Common myeloid progenitor, CD34-positive (primary cell): ENCODE measurements around the gene NR1H2.

Experiments used
- CTCF ChIA-PET: fragments of 350-600 bp; sonication (Branson Sonifier 250); formaldehyde crosslinking; loops from one replicate; lab custom pipeline; 2021; ENCODE audit warnings: antibody characterized with exemption; lab: Charles Lee
- POLR2A ChIA-PET: fragments of 350-600 bp; sonication (Branson Sonifier 250); formaldehyde crosslinking; loops from one replicate; lab custom pipeline; 2021; ENCODE audit warnings: antibody characterized with exemption; lab: Charles Lee
- DNase-seq, 3 donors: peaks; one replicate each; pipeline versions ENCODE4 v3.0.0 to v3.0.0-alpha.2; 2013
- H3K27ac ChIP-seq, 2 experiments: 1 replicate in 1 of 2; 2 replicates in 1 of 2; pipeline ENCODE4 v1.7.0; 2013; ENCODE audit warnings: inconsistent platforms in 2 of 2, low read length in 2 of 2, mild to moderate bottlenecking in 2 of 2, low read depth in 1 of 2, moderate library complexity in 1 of 2; ENCODE audit not compliant: severe bottlenecking in 2 of 2, insufficient read depth in 1 of 2, poor library complexity in 1 of 2
- H3K27me3 ChIP-seq, 5 experiments: replicated peaks in 2 of 5; 1 replicate in 3 of 5; 2 replicates in 2 of 5; pipeline versions ENCODE4 v1.6.1 to v1.7.0; 2013; ENCODE audit warnings: low read length in 4 of 5, mild to moderate bottlenecking in 2 of 5, moderate library complexity in 2 of 5, inconsistent platforms in 1 of 5; ENCODE audit not compliant: insufficient read depth in 5 of 5, control insufficient read depth in 4 of 5
- H3K36me3 ChIP-seq, 4 experiments: 1 replicate in 2 of 4; 2 replicates in 2 of 4; pipeline versions ENCODE4 v1.6.1 to v1.7.0; 2013; ENCODE audit warnings: low read length in 3 of 4, control low read depth in 1 of 4, mild to moderate bottlenecking in 1 of 4; ENCODE audit not compliant: control insufficient read depth in 4 of 4, insufficient read depth in 4 of 4
- H3K4me1 ChIP-seq, 4 experiments: 1 replicate in 3 of 4; 2 replicates in 1 of 4; pipeline versions ENCODE4 v1.6.1 to v1.7.1; 2013; ENCODE audit warnings: low read length in 3 of 4, mild to moderate bottlenecking in 3 of 4, control low read depth in 1 of 4, inconsistent platforms in 1 of 4, moderate library complexity in 1 of 4; ENCODE audit not compliant: control insufficient read depth in 4 of 4, insufficient read depth in 4 of 4; ENCODE audit errors: control extremely low read depth in 1 of 4
- H3K4me3 ChIP-seq, 7 experiments: 1 replicate in 4 of 7; 2 replicates in 3 of 7; pipeline versions ENCODE4 v1.5.1 to v1.7.0; 2013; ENCODE audit warnings: mild to moderate bottlenecking in 7 of 7, low read length in 6 of 7, moderate library complexity in 6 of 7, inconsistent platforms in 2 of 7, low read depth in 2 of 7, control low read depth in 1 of 7; ENCODE audit not compliant: insufficient read depth in 4 of 7, control insufficient read depth in 1 of 7; ENCODE audit errors: extremely low read depth in 1 of 7
- H3K9me3 ChIP-seq, 5 experiments: 1 replicate in 4 of 5; 2 replicates in 1 of 5; pipeline versions ENCODE4 v1.6.1 to v1.7.1; 2013; ENCODE audit warnings: low read length in 4 of 5, mild to moderate bottlenecking in 2 of 5, inconsistent platforms in 1 of 5, low read depth in 1 of 5, moderate library complexity in 1 of 5; ENCODE audit not compliant: control insufficient read depth in 4 of 5, insufficient read depth in 2 of 5; ENCODE audit errors: control extremely low read depth in 1 of 5
- WGBS: methylation state at CpG from one replicate; pipeline ENCODE4 v1.1.5; 2013; ENCODE audit not compliant: insufficient coverage; 5-methylcytosine and 5-hydroxymethylcytosine counted together

NR1H2 gene

DNA sequence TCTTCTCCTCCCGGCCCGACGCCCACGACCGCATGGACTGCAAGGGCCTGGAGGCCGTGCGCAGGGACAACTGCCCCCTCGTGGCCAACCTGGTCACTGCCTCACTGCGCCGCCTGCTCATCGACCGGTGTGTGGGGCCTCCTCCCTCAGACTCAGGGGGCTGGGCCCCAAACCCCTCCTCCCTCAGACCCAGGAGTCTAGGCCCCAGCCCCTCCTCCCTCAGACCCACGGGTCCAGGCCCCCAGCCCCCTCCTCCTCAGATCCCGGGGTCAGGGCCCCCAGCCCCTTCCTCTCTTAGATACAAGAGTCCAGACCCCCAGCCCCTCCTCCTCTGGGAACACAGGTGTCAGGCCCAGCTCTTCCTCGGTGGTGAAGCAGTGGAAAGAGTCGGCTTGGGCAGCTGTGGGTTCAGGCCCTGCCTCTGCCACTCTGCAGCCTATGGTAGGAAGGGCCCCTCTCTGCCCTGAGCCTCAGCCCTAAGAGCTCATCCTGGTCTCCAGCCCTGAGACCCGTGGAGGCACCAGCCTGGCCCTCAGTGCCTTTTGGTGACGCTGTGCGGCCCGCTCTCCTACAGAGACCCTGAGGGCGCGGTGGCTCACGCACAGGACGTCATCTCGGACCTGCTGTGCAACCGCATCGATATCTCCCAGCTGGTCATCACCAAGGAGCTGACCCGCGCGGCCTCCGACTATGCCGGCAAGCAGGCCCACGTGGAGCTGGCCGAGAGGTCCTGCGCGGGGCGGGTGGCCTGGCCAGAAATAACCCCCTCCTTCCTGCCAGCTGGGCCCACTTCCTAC is 38.8 kb downstream of the NR1H2 start:
- peaks cover 0 to 1% (median 0%) of the 10 kb centered on the region in 5 experiments for H3K9me3 ChIP-seq
- peak; percentile 82 to 87 (median 86) for DNase-seq
- H3K36me3 ChIP-seq = peaks cover 2 to 42% (median 9%) of the 10 kb centered on the region in 4 experiments
- peaks cover 0 to 45% (median 36%) of the 10 kb centered on the region in 4 experiments for H3K4me1 ChIP-seq
- WGBS = 27% methylated on average over 23 of the region's 37 CpGs
- H3K4me3 ChIP-seq = peak overlapping the region in 5 of 7 experiments; percentile 3 to 60 (median 39)
- POLR2A ChIA-PET = interaction anchor here (0.9 to 1.0 kb wide), 2 partner anchors 31 to 58 kb away, joined by 4 read pairs; partner anchors contain the start of gene POLD1
- peak overlapping the region in 1 of 2 experiments; percentile 68 for H3K27ac ChIP-seq
- peaks cover 0 to 17% (median 8%) of the 10 kb centered on the region in 5 experiments for H3K27me3 ChIP-seq
- CTCF ChIA-PET = interaction anchor here (0.5 to 1.8 kb wide), 16 partner anchors 9 to 665 kb away, joined by 3 to 9 read pairs (median 4); partner anchors contain the start of gene POLD1

DNA sequence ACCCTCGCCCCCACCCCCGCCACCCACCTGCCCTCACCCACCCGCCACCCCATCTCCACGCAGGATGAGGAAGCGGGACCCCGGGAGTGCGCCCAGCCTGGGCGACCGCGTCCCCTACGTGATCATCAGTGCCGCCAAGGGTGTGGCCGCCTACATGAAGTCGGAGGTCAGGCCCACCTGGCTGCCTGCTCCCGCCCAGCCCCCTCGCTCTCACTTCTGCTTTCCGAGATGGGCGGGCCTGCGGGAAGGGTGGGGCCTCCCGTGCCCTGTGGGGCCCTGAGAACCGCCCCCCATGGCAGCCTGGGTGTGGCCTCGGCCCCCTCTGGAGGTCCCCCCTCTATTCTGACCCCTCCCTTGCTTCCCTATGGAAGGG is 39.4 kb downstream of the NR1H2 start:
- POLR2A ChIA-PET = interaction anchor here (0.9 to 1.0 kb wide), 2 partner anchors 31 to 58 kb away, joined by 4 read pairs; partner anchors contain the start of gene POLD1
- Histone ChIP-seq H3K27ac (no peak overlapping the region), H3K36me3 (peaks cover 0 to 36% (median 8%) of the 10 kb centered on the region in 4 experiments), H3K4me3 (peak overlapping the region in 2 of 7 experiments; percentile 51 to 60), H3K27me3 (peaks cover 0 to 21% (median 8%) of the 10 kb centered on the region in 5 experiments), H3K9me3 (peaks cover 0 to 1% (median 0%) of the 10 kb centered on the region in 5 experiments), H3K4me1 (peaks cover 0 to 45% (median 36%) of the 10 kb centered on the region in 4 experiments)
- peak; percentile 78 to 93 (median 92) for DNase-seq
- WGBS = under 1% methylated on average over 16 of the region's 22 CpGs
- CTCF ChIA-PET = interaction anchor here (0.5 to 1.8 kb wide), 16 partner anchors 9 to 665 kb away, joined by 3 to 9 read pairs (median 4); partner anchors contain the start of gene POLD1

DNA sequence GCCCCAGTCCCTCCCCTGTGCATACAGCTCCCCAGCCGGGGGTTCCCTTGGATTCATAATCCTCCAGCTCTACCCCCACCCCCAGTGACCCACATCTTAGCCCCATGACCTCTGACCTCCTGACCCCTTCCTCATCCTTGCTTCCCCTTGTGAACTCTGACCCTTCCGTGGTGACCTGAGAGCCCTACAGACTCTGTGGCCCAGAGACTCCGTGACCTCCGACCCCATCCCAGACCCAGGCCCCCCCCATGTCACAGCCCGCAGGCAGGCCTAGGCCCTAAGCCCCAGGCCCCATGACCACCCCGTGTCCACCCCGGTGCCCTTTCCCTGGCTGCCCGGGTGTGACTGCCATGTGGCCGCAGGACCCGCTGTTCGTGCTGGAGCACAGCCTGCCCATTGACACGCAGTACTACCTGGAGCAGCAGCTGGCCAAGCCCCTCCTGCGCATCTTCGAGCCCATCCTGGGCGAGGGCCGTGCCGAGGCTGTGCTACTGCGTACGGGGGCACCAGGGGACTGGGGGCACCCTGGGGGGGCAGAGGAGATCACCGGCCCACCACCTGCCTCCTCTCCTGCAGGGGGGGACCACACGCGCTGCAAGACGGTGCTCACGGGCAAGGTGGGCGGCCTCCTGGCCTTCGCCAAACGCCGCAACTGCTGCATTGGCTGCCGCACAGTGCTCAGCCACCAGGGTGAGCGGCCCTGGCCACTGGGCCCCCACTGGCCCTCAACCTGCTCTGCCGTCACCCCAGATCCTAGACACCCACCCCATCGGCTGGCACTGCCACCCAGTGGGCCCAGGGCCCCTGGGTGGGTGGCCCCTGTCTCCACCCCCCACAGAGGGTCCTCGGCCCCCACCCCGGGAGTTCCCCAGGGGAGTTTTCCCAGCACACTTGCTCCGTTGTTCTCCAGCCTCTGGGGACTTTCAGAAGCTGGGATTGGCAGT is 40.0 kb downstream of the NR1H2 start:
- H3K27ac ChIP-seq = no peak overlapping the region
- CTCF ChIA-PET = interaction anchor here (0.6 to 1.8 kb wide), 10 partner anchors 8 to 666 kb away, joined by 3 to 9 read pairs (median 4); partner anchors contain the start of gene POLD1

DNA sequence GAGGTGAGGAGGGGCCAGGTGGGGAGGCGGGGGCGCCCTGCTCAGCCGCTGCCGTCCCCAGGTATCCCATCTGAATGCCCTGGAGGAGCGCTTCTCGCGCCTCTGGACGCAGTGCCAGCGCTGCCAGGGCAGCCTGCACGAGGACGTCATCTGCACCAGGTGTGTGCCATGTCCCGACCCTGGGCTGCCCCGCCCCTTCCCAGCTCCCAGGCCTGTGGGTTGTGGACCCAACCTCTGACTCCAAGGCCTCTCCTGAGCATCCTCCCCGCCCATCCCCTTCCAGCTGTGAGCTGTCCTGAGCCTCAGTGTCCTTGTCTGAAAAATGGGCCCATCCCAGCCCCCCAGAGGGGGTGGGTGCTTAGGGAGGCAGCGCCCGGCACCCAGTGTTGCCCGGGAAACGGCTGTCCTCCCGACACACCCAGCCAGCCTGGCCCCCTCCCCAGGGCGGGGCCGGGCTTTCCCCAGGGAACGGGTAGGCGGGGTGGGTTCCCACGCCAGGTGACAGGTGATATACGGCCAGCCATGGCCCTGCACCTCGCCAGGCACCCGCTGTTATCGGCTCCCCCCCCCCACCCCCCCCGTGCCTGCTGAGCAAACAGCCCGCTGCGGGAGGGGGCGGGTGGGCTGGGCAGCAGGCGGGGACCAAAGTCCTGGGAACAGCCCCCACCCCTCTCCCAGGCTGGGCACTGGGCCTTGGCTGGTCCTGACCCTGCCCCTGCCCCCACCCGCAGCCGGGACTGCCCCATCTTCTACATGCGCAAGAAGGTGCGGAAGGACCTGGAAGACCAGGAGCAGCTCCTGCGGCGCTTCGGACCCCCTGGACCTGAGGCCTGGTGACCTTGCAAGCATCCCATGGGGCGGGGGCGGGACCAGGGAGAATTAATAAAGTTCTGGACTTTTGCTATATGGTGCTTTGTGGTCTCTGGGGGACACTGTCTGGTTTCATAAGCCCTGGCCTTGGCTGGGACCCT is 41.1 kb downstream of the NR1H2 start:
- no peak overlapping the region for H3K4me3 ChIP-seq
- peaks cover 0 to under 1% (median 0%) of the 10 kb centered on the region in 5 experiments for H3K9me3 ChIP-seq
- H3K27me3 ChIP-seq = peaks cover 0 to 25% (median 8%) of the 10 kb centered on the region in 5 experiments
- H3K36me3 ChIP-seq = peaks cover 0 to 26% (median 1%) of the 10 kb centered on the region in 4 experiments
- H3K4me1 ChIP-seq = peaks cover 0 to 45% (median 36%) of the 10 kb centered on the region in 4 experiments
- ChIA-PET POLR2A (no interaction called here), CTCF (no interaction called here)
- no peak overlapping the region for H3K27ac ChIP-seq
- no peak for DNase-seq
- 95% methylated on average over 20 of the region's 42 CpGs for WGBS

More for the DNA sequence above, 40.0 kb downstream of the NR1H2 start:
- Histone ChIP-seq H3K36me3 (peaks cover 0 to 30% (median 5%) of the 10 kb centered on the region in 4 experiments), H3K4me3 (peak overlapping the region in 2 of 7 experiments; percentile 51 to 60), H3K27me3 (peaks cover 0 to 21% (median 8%) of the 10 kb centered on the region in 5 experiments), H3K9me3 (peaks cover 0 to 1% (median 0%) of the 10 kb centered on the region in 5 experiments), H3K4me1 (peaks cover 0 to 45% (median 36%) of the 10 kb centered on the region in 4 experiments)
- WGBS = 89% methylated on average over 31 of the region's 35 CpGs
- POLR2A ChIA-PET = no interaction called here
- DNase-seq = no peak

DNA sequence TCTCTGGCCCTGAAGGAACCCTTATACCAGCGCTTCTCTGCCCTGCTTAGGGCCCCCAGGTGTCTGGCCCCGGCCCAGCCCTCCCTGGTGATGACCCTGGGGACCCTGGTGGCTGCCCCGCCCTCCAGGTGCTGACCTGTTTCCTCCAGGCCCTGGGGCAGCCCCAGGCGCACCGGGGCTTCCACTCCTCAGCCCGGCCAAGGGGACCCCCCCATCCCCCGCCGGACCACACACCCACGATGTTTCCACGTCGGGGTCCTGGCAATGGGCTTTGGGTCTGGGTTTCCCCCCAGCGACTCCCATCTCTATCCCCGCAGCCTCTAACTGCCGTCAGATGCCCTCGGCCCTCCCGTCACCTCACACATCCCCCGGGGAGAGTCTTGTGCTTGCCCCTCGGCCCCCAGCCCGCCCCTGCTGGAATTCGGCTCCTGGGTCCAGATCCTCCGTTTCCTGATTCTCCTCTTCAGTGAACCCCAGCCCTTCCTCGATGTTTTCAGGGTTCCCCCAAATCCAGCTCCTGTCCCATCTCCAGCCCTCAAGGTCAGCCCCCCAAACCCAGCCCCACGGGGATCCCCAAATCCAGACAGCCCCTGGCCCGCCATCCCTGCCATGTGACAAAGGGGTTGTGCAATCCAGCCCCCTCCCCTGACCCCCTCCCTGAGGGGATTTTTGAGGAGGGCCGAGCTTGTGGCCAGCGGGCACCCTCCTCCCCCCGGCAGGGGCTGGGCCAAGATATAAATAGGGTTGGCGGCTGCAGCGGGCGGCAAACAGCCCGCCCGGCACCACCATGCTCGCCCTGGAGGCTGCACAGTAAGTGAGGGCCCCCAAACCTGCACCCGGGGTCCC is 42.1 kb downstream of the NR1H2 start, which contains the start of gene SPIB:
SPIB (plus strand) TSS at position 763 of the 846 bp plus-strand sequence; CDS start at position 788, 25 bp downstream.
- peak in 2 of 3 donors; percentile 25 to 29 for DNase-seq
- CTCF ChIA-PET = no interaction called here
- POLR2A ChIA-PET = no interaction called here
- Histone ChIP-seq H3K9me3 (no peaks in the 10 kb centered on the region), H3K36me3 (peaks cover 0 to 20% (median 0%) of the 10 kb centered on the region in 4 experiments), H3K4me3 (peak within 1 kb of the TSS in 3 of 7 experiments; percentile 20 to 36 (median 22)), H3K4me1 (peaks cover 0 to 45% (median 36%) of the 10 kb centered on the region in 4 experiments), H3K27ac (no peak within 1 kb of the TSS), H3K27me3 (peaks cover 0 to 26% (median 8%) of the 10 kb centered on the region in 5 experiments)
- WGBS = 70% methylated on average over 21 of the region's 34 CpGs
